ENCODE measurements around the gene SMARCC1. TPM values are rescaled to one million over a fixed set of nuclear protein-coding genes. Genes with fewer than 3 reads are reported as not detected.

The SMARCC1 gene
- total RNA-seq, 1 donor from 2014 or later, result 148 TPM

DNA sequence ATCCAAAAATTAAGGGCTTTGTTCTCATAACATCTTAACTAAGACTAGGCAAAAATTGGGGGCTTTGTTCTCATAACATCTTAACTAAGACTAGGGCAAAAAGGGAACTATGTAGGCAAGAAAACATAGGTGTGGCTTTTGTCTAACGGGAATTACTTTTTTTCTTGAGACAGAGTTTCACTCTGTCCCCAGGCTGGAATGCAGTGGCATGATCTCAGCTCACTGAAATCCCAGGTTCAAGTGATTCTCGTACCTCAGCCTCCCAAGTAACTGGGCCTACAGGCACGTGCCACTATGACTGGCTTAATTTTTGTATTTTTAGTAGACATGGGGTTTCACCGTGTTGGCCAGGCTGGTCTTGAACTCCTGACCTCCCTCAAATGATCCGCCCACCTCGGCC is 153.3 kb downstream of the SMARCC1 start:
- Mint-ChIP-seq H3K36me3 (ENCODE audit: low read depth) (peaks cover 52% of the 10 kb centered on the region), H3K4me3 (no peak overlapping the region), H3K27ac (no peak overlapping the region), H3K4me1 (no peaks in the 10 kb centered on the region), H3K9me3 (no peaks in the 10 kb centered on the region), H3K27me3 (no peaks in the 10 kb centered on the region)
- intact Hi-C loops (cut with micrococcal nuclease), result loop anchor here (10.0 kb wide), 1 partner anchor 66 kb away; no protein-coding TSS in a partner anchor
- DNase-seq, result no peak

DNA sequence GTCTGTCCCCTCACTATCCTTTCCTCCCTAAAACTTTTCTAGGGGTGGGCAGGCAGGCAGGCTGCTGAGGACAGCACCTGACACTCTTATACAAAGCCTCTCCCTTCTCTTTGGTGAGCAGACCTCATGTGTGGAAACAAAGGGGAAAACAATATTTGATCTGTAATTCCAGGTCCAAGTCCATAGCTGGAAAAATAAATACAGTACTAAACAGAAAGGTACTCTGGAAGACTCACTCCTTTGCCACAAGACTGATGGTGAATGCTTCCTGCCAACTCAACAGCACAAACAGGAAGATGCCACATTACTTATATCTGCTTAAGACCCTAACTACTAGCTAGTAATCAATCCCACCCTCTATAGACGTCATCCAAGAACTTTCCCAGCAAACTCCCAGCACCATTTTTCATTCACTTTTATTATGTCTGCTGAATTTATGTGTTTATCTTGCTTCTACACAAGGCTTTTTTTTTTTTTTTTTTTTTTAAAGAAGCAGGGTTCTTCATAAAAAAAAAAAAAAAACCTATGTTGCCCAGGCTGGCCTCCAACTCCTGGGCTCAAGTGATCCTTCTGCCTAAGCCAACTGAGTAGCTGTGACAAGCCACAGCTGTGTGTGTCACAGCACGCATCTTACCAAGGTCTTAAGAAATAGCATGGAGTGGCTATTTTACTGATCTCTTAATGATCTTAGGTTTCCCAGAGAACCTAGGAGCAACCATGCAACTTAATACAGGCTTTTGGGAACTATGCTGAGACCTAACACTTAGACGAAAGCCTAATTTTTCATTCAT is 158.8 kb downstream of the SMARCC1 start:
- intact Hi-C loops (cut with micrococcal nuclease), result loop anchor here (10.0 kb wide), 1 partner anchor 72 kb away; no protein-coding TSS in a partner anchor
- H3K27me3 Mint-ChIP-seq, result no peaks in the 10 kb centered on the region
- no peak for DNase-seq
- no peak overlapping the region for H3K4me3 Mint-ChIP-seq
- H3K36me3 Mint-ChIP-seq (ENCODE audit: low read depth), result peaks cover 53% of the 10 kb centered on the region
- no peaks in the 10 kb centered on the region for H3K9me3 Mint-ChIP-seq
- H3K27ac Mint-ChIP-seq, result no peak overlapping the region
- H3K4me1 Mint-ChIP-seq, result peaks cover 3% of the 10 kb centered on the region

DNA sequence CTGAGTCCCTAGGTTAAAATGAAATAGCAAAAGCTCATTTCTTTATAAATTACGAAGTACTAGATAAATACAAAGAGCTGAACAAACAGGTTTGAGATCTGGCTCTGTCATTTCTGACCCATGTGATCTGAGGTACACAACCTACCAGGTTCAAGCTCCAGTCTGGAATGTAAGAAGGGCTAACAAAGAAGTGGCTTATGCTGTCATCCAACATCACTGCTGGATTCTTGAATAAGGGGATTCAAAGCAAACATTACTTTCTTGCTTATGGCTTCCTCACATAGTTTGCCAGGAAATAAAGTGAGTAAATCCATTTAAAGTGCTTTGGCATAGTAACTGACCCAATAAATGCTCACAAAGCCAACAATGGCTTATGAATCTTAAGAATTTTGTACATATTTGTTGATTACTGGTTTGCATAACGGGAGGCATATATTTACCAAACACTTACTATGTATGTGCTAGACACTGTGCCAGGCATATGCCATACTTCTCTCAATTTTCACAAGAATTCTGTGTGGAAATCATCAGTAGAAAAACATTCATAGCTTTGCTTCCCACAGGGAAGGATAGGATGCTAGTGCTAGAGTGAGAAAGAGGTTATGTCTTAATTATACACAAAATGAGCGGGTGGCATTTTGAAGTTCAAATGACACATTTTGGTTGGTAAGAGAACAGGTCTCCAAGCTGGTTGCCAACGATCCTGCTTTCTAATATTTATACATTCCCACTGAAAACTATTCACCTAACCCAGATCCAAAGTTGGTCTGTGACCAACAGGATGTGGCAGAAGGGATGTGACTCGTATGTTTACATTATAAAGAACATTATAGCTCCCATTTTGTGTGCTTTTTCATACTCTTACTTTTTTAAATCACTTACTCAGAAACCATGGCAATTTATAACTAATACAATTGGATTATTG is 164.3 kb downstream of the SMARCC1 start:
- H3K4me3 Mint-ChIP-seq, result no peak overlapping the region
- DNase-seq, result no peak
- intact Hi-C loops (cut with micrococcal nuclease), result no loop called here
- no peak overlapping the region for H3K27ac Mint-ChIP-seq
- no peaks in the 10 kb centered on the region for H3K9me3 Mint-ChIP-seq
- peaks cover 45% of the 10 kb centered on the region for H3K36me3 Mint-ChIP-seq (ENCODE audit: low read depth)
- no peaks in the 10 kb centered on the region for H3K4me1 Mint-ChIP-seq
- no peaks in the 10 kb centered on the region for H3K27me3 Mint-ChIP-seq

DNA sequence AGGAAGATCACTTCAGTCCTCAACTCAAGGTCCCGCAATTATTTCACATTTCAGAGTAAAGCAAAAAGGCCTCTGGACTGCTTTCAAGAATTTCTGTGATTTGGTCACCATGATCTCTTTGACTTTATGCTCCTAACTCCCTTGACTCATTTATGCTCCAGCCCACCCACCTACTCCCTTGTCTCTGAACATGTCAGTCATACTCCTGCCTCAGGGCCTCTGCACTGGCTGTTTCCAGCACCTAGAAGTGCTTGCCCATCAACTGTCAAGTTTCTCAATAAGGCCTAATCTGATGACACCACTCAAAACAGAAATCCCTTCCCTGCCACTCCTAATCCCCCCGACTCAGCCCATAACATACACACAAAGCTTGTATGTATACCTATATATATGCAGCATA is 166.9 kb downstream of the SMARCC1 start:
- Mint-ChIP-seq H3K36me3 (ENCODE audit: low read depth) (peaks cover 45% of the 10 kb centered on the region), H3K9me3 (no peaks in the 10 kb centered on the region), H3K27me3 (no peaks in the 10 kb centered on the region), H3K4me1 (no peaks in the 10 kb centered on the region), H3K4me3 (no peak overlapping the region), H3K27ac (no peak overlapping the region)
- intact Hi-C loops (cut with micrococcal nuclease), result no loop called here
- no peak for DNase-seq

DNA sequence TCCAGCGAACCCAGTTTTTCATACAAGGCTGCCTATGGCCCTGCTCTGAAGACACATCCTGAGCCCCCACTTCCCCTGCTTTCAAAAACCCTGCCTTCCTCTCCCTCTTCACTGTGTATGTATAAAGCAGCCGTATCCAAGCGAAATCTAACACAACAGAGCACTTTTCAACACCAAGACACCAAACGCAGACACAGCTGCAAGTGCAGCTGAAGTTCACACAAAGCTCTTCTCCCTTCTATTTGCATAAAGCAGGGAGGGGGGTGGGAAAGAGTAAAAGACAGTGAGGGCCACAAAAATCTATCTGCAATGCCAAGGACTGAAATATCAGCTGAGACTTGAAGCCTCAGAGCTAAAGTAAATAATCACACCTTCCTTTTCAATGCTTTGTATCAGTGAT is 168.0 kb downstream of the SMARCC1 start:
- Mint-ChIP-seq H3K9me3 (no peaks in the 10 kb centered on the region), H3K4me3 (no peak overlapping the region), H3K27ac (no peak overlapping the region), H3K4me1 (no peaks in the 10 kb centered on the region), H3K36me3 (ENCODE audit: low read depth) (peaks cover 44% of the 10 kb centered on the region), H3K27me3 (no peaks in the 10 kb centered on the region)
- intact Hi-C loops (cut with micrococcal nuclease), result no loop called here
- no peak for DNase-seq

DNA sequence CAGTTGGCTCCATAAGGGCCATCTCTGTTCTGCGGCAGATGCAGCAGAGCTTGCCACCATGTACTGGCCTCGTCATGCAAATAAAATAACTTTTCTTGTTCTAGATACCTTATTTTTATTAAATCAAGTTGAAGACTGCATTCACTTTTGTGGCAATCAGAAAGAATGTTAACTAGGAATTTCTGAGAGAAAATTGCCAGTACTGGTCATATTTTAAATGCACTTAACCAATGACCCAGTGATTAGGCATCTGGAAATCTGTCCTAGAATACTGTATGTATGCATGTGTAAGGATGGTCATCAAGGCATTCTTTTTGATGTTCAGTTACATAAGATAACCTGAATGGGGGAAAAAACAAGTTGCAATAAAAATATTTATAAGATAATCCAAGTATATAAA is 168.8 kb downstream of the SMARCC1 start:
- Mint-ChIP-seq H3K4me3 (no peak overlapping the region), H3K9me3 (no peaks in the 10 kb centered on the region)
- intact Hi-C loops (cut with micrococcal nuclease), result no loop called here

DNA sequence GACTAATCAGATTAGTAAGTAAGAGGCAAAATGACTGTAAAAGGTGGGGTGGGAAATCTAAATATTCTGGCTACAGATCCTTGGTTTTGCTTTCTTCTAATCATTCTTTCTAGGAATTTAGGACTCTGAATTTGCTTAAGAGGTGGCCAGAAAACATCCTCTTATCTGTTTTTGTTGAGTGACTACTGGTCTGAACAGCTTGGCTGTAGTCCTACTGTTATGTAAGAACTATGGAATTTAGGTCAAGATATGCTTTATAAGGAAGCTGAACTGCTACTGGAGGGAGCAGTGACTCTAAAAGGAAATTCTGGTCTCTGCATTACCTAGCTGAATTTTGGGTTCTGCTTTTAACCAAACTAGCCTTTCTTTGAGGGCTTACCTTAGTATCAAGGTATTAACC is 169.5 kb downstream of the SMARCC1 start:
- no peaks in the 10 kb centered on the region for H3K9me3 Mint-ChIP-seq
- H3K27me3 Mint-ChIP-seq, result no peaks in the 10 kb centered on the region
- intact Hi-C loops (cut with micrococcal nuclease), result no loop called here
- no peaks in the 10 kb centered on the region for H3K4me1 Mint-ChIP-seq
- no peak for DNase-seq
- peaks cover 40% of the 10 kb centered on the region for H3K36me3 Mint-ChIP-seq (ENCODE audit: low read depth)
- no peak overlapping the region for H3K4me3 Mint-ChIP-seq
- no peak overlapping the region for H3K27ac Mint-ChIP-seq

More for the DNA sequence above, 168.8 kb downstream of the SMARCC1 start:
- Mint-ChIP-seq H3K27me3 (no peaks in the 10 kb centered on the region), H3K36me3 (ENCODE audit: low read depth) (peaks cover 43% of the 10 kb centered on the region), H3K27ac (no peak overlapping the region), H3K4me1 (no peaks in the 10 kb centered on the region)
- no peak for DNase-seq

DNA sequence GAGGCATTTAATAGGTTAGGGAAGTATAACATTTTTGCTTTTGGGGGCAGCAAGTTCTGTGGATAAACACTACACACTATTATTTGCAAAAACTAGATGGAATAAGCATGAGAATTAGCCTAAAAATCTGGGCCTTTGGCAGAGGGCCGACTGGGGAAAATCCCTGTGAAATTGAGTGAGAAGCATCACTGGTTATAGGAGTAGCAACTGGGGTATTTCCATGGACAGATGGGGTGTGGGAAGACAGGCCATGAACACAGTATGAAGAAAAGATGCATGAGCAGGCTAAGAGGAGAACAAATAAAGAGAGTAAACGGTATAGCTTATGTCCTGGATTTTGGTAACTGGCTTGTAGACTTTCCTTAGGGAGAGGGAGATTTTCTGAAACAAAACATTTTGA is 170.1 kb downstream of the SMARCC1 start:
- Mint-ChIP-seq H3K27ac (no peak overlapping the region), H3K4me3 (no peak overlapping the region)
- intact Hi-C loops (cut with micrococcal nuclease), result no loop called here

DNA sequence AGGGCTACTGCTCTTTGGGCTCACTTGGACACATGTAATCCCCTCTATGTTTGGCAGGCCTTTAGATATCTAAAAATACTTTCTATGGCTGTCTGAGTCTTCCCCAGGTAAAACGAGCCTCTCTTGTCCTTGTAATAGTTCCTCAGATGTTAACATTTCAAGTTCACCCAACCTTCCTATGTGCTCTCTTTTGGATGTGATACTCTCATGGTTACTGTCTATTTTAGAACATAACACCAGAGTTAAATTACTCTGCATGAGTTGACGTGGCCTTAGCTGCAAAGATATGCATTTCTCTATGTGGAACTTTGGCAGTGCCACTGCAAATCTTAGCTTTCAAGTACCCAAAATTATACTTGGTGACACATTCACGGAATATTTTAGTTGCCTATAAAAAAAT is 171.1 kb downstream of the SMARCC1 start:
- peaks cover 46% of the 10 kb centered on the region for H3K36me3 Mint-ChIP-seq (ENCODE audit: low read depth)
- peaks cover 2% of the 10 kb centered on the region for H3K4me1 Mint-ChIP-seq
- intact Hi-C loops (cut with micrococcal nuclease), result no loop called here
- no peaks in the 10 kb centered on the region for H3K9me3 Mint-ChIP-seq
- no peak overlapping the region for H3K27ac Mint-ChIP-seq
- no peak for DNase-seq
- H3K27me3 Mint-ChIP-seq, result no peaks in the 10 kb centered on the region
- H3K4me3 Mint-ChIP-seq, result no peak overlapping the region

More for the DNA sequence above, 170.1 kb downstream of the SMARCC1 start:
- Mint-ChIP-seq H3K36me3 (ENCODE audit: low read depth) (peaks cover 40% of the 10 kb centered on the region), H3K4me1 (no peaks in the 10 kb centered on the region), H3K9me3 (no peaks in the 10 kb centered on the region), H3K27me3 (no peaks in the 10 kb centered on the region)
- DNase-seq, result no peak

DNA sequence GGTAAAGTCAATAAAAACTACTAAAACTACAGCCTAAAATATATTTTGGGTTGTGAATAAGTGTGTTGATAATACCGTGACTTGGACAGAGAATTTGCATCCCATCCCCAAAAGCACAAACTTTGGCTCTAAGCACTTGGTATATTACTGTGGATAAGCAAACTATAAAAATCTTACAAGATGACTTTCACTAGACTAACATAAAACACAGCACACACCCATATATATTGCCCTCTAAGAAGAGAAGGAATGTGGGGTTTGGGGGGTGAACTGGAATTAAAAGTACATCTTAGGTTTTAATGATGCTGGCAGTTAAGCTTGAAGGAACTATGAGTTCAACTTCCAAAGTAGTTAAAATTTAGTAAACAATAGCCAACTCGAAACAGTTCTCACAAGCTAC is 174.4 kb downstream of the SMARCC1 start:
- DNase-seq, result no peak
- intact Hi-C loops (cut with micrococcal nuclease), result no loop called here
- peaks cover 63% of the 10 kb centered on the region for H3K36me3 Mint-ChIP-seq (ENCODE audit: low read depth)
- peaks cover 4% of the 10 kb centered on the region for H3K4me1 Mint-ChIP-seq
- no peak overlapping the region for H3K27ac Mint-ChIP-seq
- no peaks in the 10 kb centered on the region for H3K9me3 Mint-ChIP-seq
- no peaks in the 10 kb centered on the region for H3K27me3 Mint-ChIP-seq
- H3K4me3 Mint-ChIP-seq, result no peak overlapping the region

DNA sequence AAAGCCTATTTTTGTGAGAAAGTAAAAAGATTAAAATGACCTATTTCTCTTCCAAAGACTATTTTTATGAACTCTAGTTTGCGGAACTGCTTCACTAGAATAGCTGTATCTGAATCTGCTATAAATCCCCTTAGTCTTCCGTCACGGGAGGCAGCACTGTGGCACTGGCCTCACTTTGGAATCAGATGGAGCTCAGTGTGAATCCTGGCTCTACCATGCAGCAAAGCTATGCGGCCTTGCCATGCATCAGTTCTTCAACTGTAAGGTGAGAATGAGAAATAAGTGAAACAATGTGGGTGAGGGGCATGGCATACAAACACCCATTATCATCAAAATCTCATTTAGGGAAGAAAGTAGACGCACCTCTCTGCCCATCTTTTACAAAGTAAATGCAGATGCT is 175.5 kb downstream of the SMARCC1 start:
- Mint-ChIP-seq H3K4me1 (peaks cover 4% of the 10 kb centered on the region), H3K4me3 (no peak overlapping the region), H3K9me3 (no peaks in the 10 kb centered on the region), H3K27ac (no peak overlapping the region), H3K27me3 (no peaks in the 10 kb centered on the region), H3K36me3 (ENCODE audit: low read depth) (peaks cover 56% of the 10 kb centered on the region)
- no peak for DNase-seq
- intact Hi-C loops (cut with micrococcal nuclease), result no loop called here

DNA sequence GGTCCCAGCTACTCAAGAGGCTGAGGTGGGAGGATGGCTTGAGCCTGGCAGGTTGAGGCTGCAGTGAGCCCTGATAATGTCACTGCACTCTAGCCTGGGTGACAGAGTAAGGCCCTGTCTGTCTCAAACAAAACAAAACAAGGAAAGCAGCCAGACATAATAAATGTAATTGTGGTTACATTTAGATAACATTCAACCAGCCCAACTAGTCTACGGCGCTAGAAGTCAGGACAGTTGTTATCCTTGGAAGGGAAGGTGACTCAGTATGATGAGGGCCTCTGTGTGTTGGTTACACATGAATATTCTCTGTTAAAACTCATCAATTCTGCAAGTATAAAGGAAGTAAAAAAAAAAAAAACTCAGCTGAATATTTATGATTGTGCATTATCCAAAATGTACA is 176.0 kb downstream of the SMARCC1 start:
- no peaks in the 10 kb centered on the region for H3K27me3 Mint-ChIP-seq
- peaks cover 55% of the 10 kb centered on the region for H3K36me3 Mint-ChIP-seq (ENCODE audit: low read depth)
- no peak overlapping the region for H3K4me3 Mint-ChIP-seq
- intact Hi-C loops (cut with micrococcal nuclease), result no loop called here
- no peaks in the 10 kb centered on the region for H3K9me3 Mint-ChIP-seq
- H3K4me1 Mint-ChIP-seq, result peaks cover 4% of the 10 kb centered on the region
- H3K27ac Mint-ChIP-seq, result no peak overlapping the region
- DNase-seq, result no peak

DNA sequence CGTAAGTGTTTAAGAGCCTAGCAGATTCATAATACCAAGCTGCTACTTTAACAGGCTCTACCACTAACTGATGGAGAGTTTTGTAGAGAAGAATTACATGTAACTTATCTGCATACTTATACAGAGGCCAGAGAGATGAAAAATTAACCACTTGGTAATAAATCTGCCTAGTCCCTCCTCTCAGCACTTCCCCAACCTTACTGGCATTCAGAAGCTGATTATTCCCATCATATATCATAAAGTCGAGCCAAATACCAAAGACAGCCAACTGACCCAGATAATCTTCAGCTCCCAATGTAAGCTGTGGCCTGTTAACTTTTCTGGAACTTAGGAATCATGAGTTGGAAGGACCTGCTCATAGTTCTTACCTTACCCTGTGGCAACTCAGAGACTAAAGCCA is 177.5 kb downstream of the SMARCC1 start:
- peaks cover 47% of the 10 kb centered on the region for H3K36me3 Mint-ChIP-seq (ENCODE audit: low read depth)
- no peak for DNase-seq
- no peaks in the 10 kb centered on the region for H3K9me3 Mint-ChIP-seq
- H3K4me3 Mint-ChIP-seq, result no peak overlapping the region
- no peaks in the 10 kb centered on the region for H3K27me3 Mint-ChIP-seq
- peaks cover 4% of the 10 kb centered on the region for H3K4me1 Mint-ChIP-seq
- H3K27ac Mint-ChIP-seq, result no peak overlapping the region
- intact Hi-C loops (cut with micrococcal nuclease), result no loop called here

DNA sequence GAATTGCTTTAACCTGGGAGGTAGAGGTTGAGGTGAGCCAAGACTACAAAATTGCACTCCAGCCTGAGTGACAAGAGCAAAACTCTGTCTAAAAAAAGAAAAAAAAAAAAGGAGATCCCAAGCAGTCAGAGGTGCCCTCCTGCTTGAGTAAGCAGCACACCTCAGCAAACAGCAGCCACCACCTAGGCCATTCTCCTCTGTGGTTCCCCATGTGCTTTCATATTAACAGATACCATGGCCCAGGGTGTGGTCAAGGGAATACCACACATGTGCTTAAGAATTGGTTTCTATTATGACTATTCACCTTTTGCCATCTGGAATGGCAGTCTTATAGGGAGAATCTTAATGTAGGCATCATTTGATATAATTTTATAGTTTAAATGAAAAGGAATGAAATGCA is 178.4 kb downstream of the SMARCC1 start:
- Mint-ChIP-seq H3K9me3 (no peaks in the 10 kb centered on the region), H3K27me3 (no peaks in the 10 kb centered on the region), H3K27ac (no peak overlapping the region), H3K4me3 (no peak overlapping the region), H3K4me1 (peaks cover 4% of the 10 kb centered on the region), H3K36me3 (ENCODE audit: low read depth) (peaks cover 39% of the 10 kb centered on the region)
- intact Hi-C loops (cut with micrococcal nuclease), result no loop called here
- no peak for DNase-seq

Measured in activated CD4-positive, alpha-beta T cell treated with anti-CD3 and anti-CD28 coated beads, Interleukin-2, amount 10 ng/mL, durations not matched to agents 24 days and 14 days (primary cell).